OCI-LY1 (cell line): ENCODE results near the gene CHTF18.
"Not testable (repeated sequence)": the region's sequence is repeated elsewhere in the genome, so short reads cannot be mapped to it uniquely, and the experiment has no call there.

Source experiments
- H2AFZ ChIP-seq: fragments of 200-600 bp; sonication (generic), shearing (Covaris generic); 2 replicates; pipeline ENCODE4 v1.6.0; 2014; ENCODE audit warnings: antibody characterized with exemption, mild to moderate bottlenecking, low read length
- H3F3A ChIP-seq: fragments of 200-600 bp; sonication (generic), shearing (Covaris generic); 2 replicates; pipeline ENCODE4 v1.6.0; 2014; ENCODE audit warnings: mild to moderate bottlenecking, antibody characterized with exemption, low read length, moderate library complexity; ENCODE audit not compliant: insufficient read depth
- H3K27ac ChIP-seq: fragments of 200-600 bp; sonication (generic); 2 replicates; pipeline ENCODE4 v1.5.1; 2014; ENCODE audit warnings: low read length, mixed run types, mild to moderate bottlenecking, low read depth; ENCODE audit not compliant: poor library complexity, severe bottlenecking
- H3K27me3 ChIP-seq: fragments of 200-600 bp; sonication (generic); 2 replicates; pipeline ENCODE4 v1.6.0; 2014; ENCODE audit warnings: antibody characterized with exemption, mild to moderate bottlenecking, low read length, moderate library complexity; ENCODE audit not compliant: insufficient read depth
- H3K36me3 ChIP-seq: fragments of 200-600 bp; sonication (generic); 2 replicates; pipeline ENCODE4 v1.6.1; 2014; ENCODE audit warnings: mild to moderate bottlenecking, antibody characterized with exemption, low read length, moderate library complexity, mixed read lengths; ENCODE audit not compliant: insufficient read depth
- H3K4me1 ChIP-seq: fragments of 200-600 bp; sonication (generic); 2 replicates; pipeline ENCODE4 v1.5.1; 2014; ENCODE audit warnings: mild to moderate bottlenecking, low read length, moderate library complexity; ENCODE audit not compliant: insufficient read depth, severe bottlenecking
- H3K4me2 ChIP-seq: fragments of 200-600 bp; sonication (generic), shearing (Covaris generic); 2 replicates; pipeline ENCODE4 v1.6.1; 2014; ENCODE audit warnings: low read length
- H3K4me3 ChIP-seq: fragments of 200-600 bp; sonication (generic); 2 replicates; pipeline ENCODE4 v1.5.1; 2014; ENCODE audit warnings: low read length, low read depth, mild to moderate bottlenecking, mixed read lengths; ENCODE audit not compliant: poor library complexity, severe bottlenecking
- H3K79me2 ChIP-seq: fragments of 200-600 bp; shearing (Covaris generic); 2 replicates; pipeline ENCODE4 v1.6.1; 2016; ENCODE audit warnings: mixed run types, low read length, mixed read lengths; ENCODE audit not compliant: insufficient read depth
- H3K9ac ChIP-seq: fragments of 200-600 bp; sonication (generic), shearing (Covaris generic); 2 replicates; pipeline ENCODE4 v1.6.1; 2014; ENCODE audit warnings: mild to moderate bottlenecking, low read length, mixed read lengths
- H3K9me2 ChIP-seq: fragments of 200-600 bp; sonication (generic), shearing (Covaris generic); 2 replicates; pipeline ENCODE4 v1.6.1; 2014; ENCODE audit warnings: low read depth, mild to moderate bottlenecking, low read length, mixed read lengths
- H3K9me3 ChIP-seq: fragments of 200-600 bp; shearing (Covaris generic); 2 replicates; pipeline ENCODE4 v1.6.1; 2014; ENCODE audit warnings: low read length, mixed read lengths
- H4K20me1 ChIP-seq: fragments of 200-600 bp; sonication (generic), shearing (Covaris generic); 2 replicates; pipeline ENCODE4 v1.6.0; 2016; ENCODE audit warnings: mild to moderate bottlenecking, low read length; ENCODE audit not compliant: insufficient read depth
- EZH2 ChIP-seq: fragments of 200-600 bp; sonication (generic), shearing (Covaris generic); IDR thresholded peaks from 2 replicates; pipeline ENCODE4 v1.8.0; 2017; ENCODE audit warnings: borderline replicate concordance, mixed run types, mild to moderate bottlenecking, antibody characterized with exemption, low read length, moderate library complexity, mixed read lengths
- TF ChIP-seq, protein P1 (sequence below): fragments of 200-600 bp; sonication (generic), shearing (Covaris generic); IDR thresholded peaks from 2 replicates; pipeline ENCODE4 v1.5.1; 2017; ENCODE audit warnings: mild to moderate bottlenecking, antibody characterized with exemption, low read length, moderate library complexity, mixed read lengths

Gene CHTF18

GRCh38 chr16:836221-836620, 47.8 kb downstream of the CHTF18 start:
- H3K9me2 ChIP-seq: no peaks in the 10 kb centered on the region
- no peaks in the 10 kb centered on the region; the same call in 1 of the 2 replicates for H3K27me3 ChIP-seq
- H3K4me2 ChIP-seq: no peak overlapping the region
- H3K9ac ChIP-seq: no peak overlapping the region
- TF ChIP-seq EZH2: no peak
- TF ChIP-seq, protein P1, sequence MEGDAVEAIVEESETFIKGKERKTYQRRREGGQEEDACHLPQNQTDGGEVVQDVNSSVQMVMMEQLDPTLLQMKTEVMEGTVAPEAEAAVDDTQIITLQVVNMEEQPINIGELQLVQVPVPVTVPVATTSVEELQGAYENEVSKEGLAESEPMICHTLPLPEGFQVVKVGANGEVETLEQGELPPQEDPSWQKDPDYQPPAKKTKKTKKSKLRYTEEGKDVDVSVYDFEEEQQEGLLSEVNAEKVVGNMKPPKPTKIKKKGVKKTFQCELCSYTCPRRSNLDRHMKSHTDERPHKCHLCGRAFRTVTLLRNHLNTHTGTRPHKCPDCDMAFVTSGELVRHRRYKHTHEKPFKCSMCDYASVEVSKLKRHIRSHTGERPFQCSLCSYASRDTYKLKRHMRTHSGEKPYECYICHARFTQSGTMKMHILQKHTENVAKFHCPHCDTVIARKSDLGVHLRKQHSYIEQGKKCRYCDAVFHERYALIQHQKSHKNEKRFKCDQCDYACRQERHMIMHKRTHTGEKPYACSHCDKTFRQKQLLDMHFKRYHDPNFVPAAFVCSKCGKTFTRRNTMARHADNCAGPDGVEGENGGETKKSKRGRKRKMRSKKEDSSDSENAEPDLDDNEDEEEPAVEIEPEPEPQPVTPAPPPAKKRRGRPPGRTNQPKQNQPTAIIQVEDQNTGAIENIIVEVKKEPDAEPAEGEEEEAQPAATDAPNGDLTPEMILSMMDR: no peak
- H3K4me1 ChIP-seq: no peaks in the 10 kb centered on the region
- no peak overlapping the region for H3K27ac ChIP-seq
- H3K79me2 ChIP-seq: no peaks in the 10 kb centered on the region
- H3K9me3 ChIP-seq: peaks cover 9% of the 10 kb centered on the region
- H3K4me3 ChIP-seq: no peak overlapping the region
- no peak overlapping the region for H2AFZ ChIP-seq
- no peaks in the 10 kb centered on the region for H4K20me1 ChIP-seq
- H3K36me3 ChIP-seq: no peaks in the 10 kb centered on the region; the same call in 1 of the 2 replicates
- H3F3A ChIP-seq: no peaks in the 10 kb centered on the region

- H2AFZ ChIP-seq, H3K36me3 ChIP-seq, H3K9ac ChIP-seq, H3K4me2 ChIP-seq, H3K4me3 ChIP-seq, H3F3A ChIP-seq, H3K9me2 ChIP-seq, H3K79me2 ChIP-seq, H3K9me3 ChIP-seq, H3K27ac ChIP-seq, H3K27me3 ChIP-seq, H3K4me1 ChIP-seq, H4K20me1 ChIP-seq: not testable (repeated sequence)
Observed at GRCh38 chr16:836822-837221, 48.4 kb downstream of the CHTF18 start.

DNA sequence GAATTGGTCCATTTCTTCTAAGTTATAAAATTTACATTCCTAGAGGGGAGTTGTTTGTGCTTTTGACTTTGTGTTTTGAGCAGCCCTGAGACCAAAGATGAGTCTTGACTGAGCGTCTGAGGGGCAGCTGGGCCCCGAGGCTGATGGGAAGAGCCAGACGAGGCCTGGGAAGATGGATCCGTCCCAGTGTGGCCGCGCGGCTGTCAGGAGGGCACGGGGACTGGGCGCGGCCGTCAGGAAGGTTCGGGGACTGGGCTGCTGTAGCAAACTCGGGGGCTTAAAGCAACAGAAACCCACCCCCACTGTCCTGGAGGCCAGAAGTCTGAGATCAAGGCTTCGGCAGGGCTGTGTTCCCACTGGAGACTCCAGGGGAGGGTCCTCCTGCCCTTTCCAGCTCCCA, 50.3 kb downstream of the CHTF18 start:
- H2AFZ ChIP-seq: no peak overlapping the region
- H3K27ac ChIP-seq: no peak overlapping the region
- H3K4me1 ChIP-seq: no peaks in the 10 kb centered on the region
- H3F3A ChIP-seq: no peaks in the 10 kb centered on the region
- H3K4me3 ChIP-seq: no peak overlapping the region
- H4K20me1 ChIP-seq: no peaks in the 10 kb centered on the region
- H3K79me2 ChIP-seq: no peaks in the 10 kb centered on the region
- peaks cover 9% of the 10 kb centered on the region for H3K9me3 ChIP-seq
- TF ChIP-seq, protein P1: no peak
- TF ChIP-seq EZH2: no peak
- no peaks in the 10 kb centered on the region; the same call in 1 of the 2 replicates for H3K27me3 ChIP-seq
- no peak overlapping the region for H3K9ac ChIP-seq
- H3K4me2 ChIP-seq: no peak overlapping the region
- no peaks in the 10 kb centered on the region; the same call in 1 of the 2 replicates for H3K36me3 ChIP-seq
- no peaks in the 10 kb centered on the region for H3K9me2 ChIP-seq

DNA sequence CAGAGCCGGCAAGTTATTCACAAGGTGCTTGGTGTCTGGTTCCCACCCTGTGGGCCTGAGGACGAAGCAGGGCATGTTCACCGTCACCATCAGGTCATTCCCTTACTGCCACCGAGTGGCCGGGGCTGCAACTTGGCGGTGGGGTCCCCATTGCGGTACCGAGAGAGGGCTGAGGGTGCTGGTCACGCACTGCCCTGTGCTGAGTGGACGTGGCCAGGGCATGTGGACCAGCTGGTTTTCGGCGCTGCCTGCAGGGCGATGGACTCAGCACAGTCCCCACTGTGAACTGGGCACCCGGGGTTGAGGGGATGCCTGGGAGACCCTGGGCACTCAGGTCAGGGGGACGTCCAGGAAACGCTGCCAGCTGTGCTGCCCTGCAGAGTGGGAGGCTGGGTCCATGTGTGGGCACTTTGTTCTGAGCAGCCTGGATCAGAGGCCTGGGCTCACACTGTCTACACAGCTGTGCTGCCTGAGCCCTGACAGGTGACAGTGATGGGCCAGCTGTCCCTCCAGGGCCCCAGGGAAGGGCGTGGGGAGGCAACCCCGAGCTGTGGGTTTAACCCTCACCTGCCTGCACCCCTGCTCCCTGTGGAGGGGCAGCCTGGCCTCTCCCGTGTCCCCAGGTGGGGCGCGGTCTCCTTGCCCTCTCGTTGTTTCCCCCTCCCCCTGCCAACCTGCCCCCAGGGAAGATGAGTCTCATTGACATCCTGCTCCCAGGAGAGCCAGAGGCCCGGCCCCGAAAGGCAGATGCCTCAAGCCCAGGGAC, 51.4 kb downstream of the CHTF18 start:
- Histone ChIP-seq H3F3A (no peaks in the 10 kb centered on the region), H3K4me3 (no peak overlapping the region), H3K9ac (no peak overlapping the region), H3K4me1 (no peaks in the 10 kb centered on the region), H3K9me2 (no peaks in the 10 kb centered on the region), H3K9me3 (peaks cover 9% of the 10 kb centered on the region), H3K27me3 (no peaks in the 10 kb centered on the region; the same call in 1 of the 2 replicates), H3K4me2 (no peak overlapping the region), H3K36me3 (no peaks in the 10 kb centered on the region; the same call in 1 of the 2 replicates), H2AFZ (no peak overlapping the region), H4K20me1 (no peaks in the 10 kb centered on the region), H3K27ac (no peak overlapping the region), H3K79me2 (no peaks in the 10 kb centered on the region)
- TF ChIP-seq, protein P1: no peak
- TF ChIP-seq EZH2: no peak
